ENCODE measurements around the gene TM4SF5. TPM values are rescaled to one million over a fixed set of nuclear protein-coding genes. Genes with fewer than 3 reads are reported as not detected.

The TM4SF5 gene
- total and polyA plus RNA-seq, 2 of the 8 experiments (the other 6 are each of a cell fraction or from before 2014, with no cell fraction given) = not detected

- ChIA-PET POLR2A (ENCODE audit: partially characterized antibody) (no interaction called here), CTCF (ENCODE audit: partially characterized antibody) (interaction anchor here (0.7 to 1.0 kb wide), 3 partner anchors 31 to 138 kb away, joined by 3 to 5 read pairs (median 4); no protein-coding TSS in a partner anchor)
- H4K8ac ChIP-seq (ENCODE audit: extremely low read depth, insufficient read depth, low read length) = no peak overlapping the region
- no peak overlapping the region for H3K23ac ChIP-seq (ENCODE audit: insufficient read length)
- H3K18ac ChIP-seq (ENCODE audit: extremely low read depth, low read length) = no peak overlapping the region
- H2AFZ ChIP-seq (ENCODE audit: low read length) = no peak overlapping the region
- no peak overlapping the region for H3K56ac ChIP-seq (replicated peaks; ENCODE audit: insufficient read length, low read depth, low read length)
- H3K79me1 ChIP-seq (ENCODE audit: low read depth, low read length) = no peaks in the 10 kb centered on the region
- no peak for FAIRE-seq
- H3K4me3 ChIP-seq (ENCODE audit: extremely low read depth in 1 of 4, insufficient read depth in 2 of 4, low read depth in 3 of 4, low read length in 4 of 4) = no peak overlapping the region
- no peak overlapping the region for H3K27ac ChIP-seq (ENCODE audit: low read depth, low read length)
- no peak overlapping the region for H2BK20ac ChIP-seq (ENCODE audit: low read length)
- H2BK120ac ChIP-seq (replicated peaks; ENCODE audit: low read depth, low read length) = no peak overlapping the region
- H3K9ac ChIP-seq (replicated peaks in 1 of 4; ENCODE audit: extremely low read depth in 1 of 4, low read depth in 3 of 4, low read length in 3 of 4) = no peak overlapping the region
- H2BK15ac ChIP-seq (ENCODE audit: low read length) = no peak overlapping the region
- no peak overlapping the region for H4K91ac ChIP-seq (replicated peaks; ENCODE audit: insufficient read length, low read length)
- H3K4me1 ChIP-seq (replicated peaks in 1 of 4; ENCODE audit: control insufficient read depth in 3 of 4, insufficient read depth in 4 of 4, low read length in 3 of 4) = no peaks in the 10 kb centered on the region
- no peaks in the 10 kb centered on the region for H4K20me1 ChIP-seq (replicated peaks in 1 of 2; ENCODE audit: control insufficient read depth in 1 of 2, insufficient read depth in 2 of 2, low read length in 2 of 2)
- DNase-seq (ENCODE audit: low read depth in 1 of 2, low spot score in 2 of 2) = no peak
- no peaks in the 10 kb centered on the region for H3K9me3 ChIP-seq (ENCODE audit: insufficient read depth in 2 of 2, low read depth in 1 of 2, low read length in 1 of 2)
- H4K5ac ChIP-seq (ENCODE audit: insufficient read length, low read depth, low read length) = no peak overlapping the region
- H2BK5ac ChIP-seq (ENCODE audit: low read depth, low read length) = no peak overlapping the region
- no peaks in the 10 kb centered on the region for H3K79me2 ChIP-seq (ENCODE audit: control insufficient read depth in 1 of 2, insufficient read depth in 2 of 2, low read length in 2 of 2)
- H2BK12ac ChIP-seq (ENCODE audit: low read depth, low read length) = no peak overlapping the region
- no peaks in the 10 kb centered on the region; the same call in 1 of the 2 replicates for H3K23me2 ChIP-seq (ENCODE audit: low read depth, low read length)
- no peak overlapping the region for H2AK5ac ChIP-seq (ENCODE audit: low read depth, low read length)
- H3K4ac ChIP-seq (replicated peaks; ENCODE audit: insufficient read length, low read depth, low read length) = no peak overlapping the region
- H3K14ac ChIP-seq (ENCODE audit: insufficient read length) = no peak overlapping the region
- WGBS, 2 experiments (ENCODE audit: extremely low coverage in 1 of 2, insufficient coverage in 1 of 2, insufficient read length in 1 of 2, insufficient replicate concordance in 2 of 2, low coverage in 1 of 2, low lambda C conversion rate in 2 of 2, missing lambda C conversion rate in 1 of 2) = 86% methylated on average over 5 of the region's 5 CpGs; no CpG with 5 or more reads in 1 of the 2 experiments
- H3K4me2 ChIP-seq (ENCODE audit: insufficient read depth in 1 of 2, low read depth in 2 of 2, low read length in 2 of 2) = no peak overlapping the region
- no peaks in the 10 kb centered on the region; a peak in 1 of 7 replicates for H3K27me3 ChIP-seq (replicated peaks in 1 of 4; ENCODE audit: control insufficient read depth in 3 of 4, extremely low read depth in 1 of 4, insufficient read depth in 3 of 4, low read length in 3 of 4)
- no peaks in the 10 kb centered on the region for H3K36me3 ChIP-seq (ENCODE audit: control insufficient read depth in 2 of 4, insufficient read depth in 4 of 4, low read length in 3 of 4)
- TF ChIP-seq EGR1 (IDR thresholded peaks at IDR 0.05; ENCODE audit: borderline replicate concordance, low read depth, low read length) (no peak), NANOG (IDR thresholded peaks at IDR 0.05; ENCODE audit: insufficient read depth, low read depth, low read length, poor library complexity, severe bottlenecking) (no peak), CTBP2 (IDR thresholded peaks at IDR 0.05; ENCODE audit: borderline replicate concordance, insufficient read depth, insufficient read length, low read length) (no peak), JUN (IDR thresholded peaks at IDR 0.05; ENCODE audit: low read depth, low read length) (no peak), SIN3A (conservative IDR thresholded peaks at IDR 0.05 in 1 of 2, IDR thresholded peaks at IDR 0.05 in 1 of 2; ENCODE audit: low read depth in 1 of 2, low read length in 2 of 2) (no peak), CHD2 (IDR thresholded peaks at IDR 0.05; ENCODE audit: low read length) (no peak), SIRT6 (IDR thresholded peaks at IDR 0.05; ENCODE audit: low read length) (no peak), SUZ12 (IDR thresholded peaks at IDR 0.05; ENCODE audit: low read length) (no peak), MAFK (IDR thresholded peaks at IDR 0.05; ENCODE audit: low read depth, low read length) (no peak), ASH2L (IDR thresholded peaks at IDR 0.05; ENCODE audit: low read length) (no peak), CEBPB (IDR thresholded peaks at IDR 0.05; ENCODE audit: low read depth, low read length) (no peak), HDAC2 (IDR thresholded peaks at IDR 0.05; ENCODE audit: borderline replicate concordance in 1 of 2, low read depth in 2 of 2, low read length in 2 of 2) (no peak), KDM4A (IDR thresholded peaks at IDR 0.05; ENCODE audit: low read depth, low read length, severe bottlenecking) (no peak), KDM1A (IDR thresholded peaks at IDR 0.05; ENCODE audit: borderline replicate concordance, low read length) (no peak), RBBP5 (IDR thresholded peaks at IDR 0.05; ENCODE audit: borderline replicate concordance, low read depth, low read length) (no peak)
Measured at GRCh38 chr17:4751932-4752331, 19.8 kb upstream of the TM4SF5 start.
